GM13976 (cell line): ENCODE measurements around the gene OCA2.

Experiments
- DNase-seq: peaks from one replicate; pipeline ENCODE4 v3.0.0; 2012; ENCODE audit warnings: low spot score
- in situ Hi-C: fragments of 300-500 bp; cut with MboI; formaldehyde crosslinking; loops from one replicate; pipeline ENCODE4 v1.12.0; 2022; ENCODE audit warnings: low sequenced_read_pairs, mixed read lengths, inconsistent platforms; ENCODE audit not compliant: unreplicated experiment
- TF ChIP-seq, protein P1 (sequence below): IDR thresholded peaks from 2 replicates; pipeline ENCODE4 v1.5.1; 2012; ENCODE audit warnings: borderline replicate concordance, mild to moderate bottlenecking; ENCODE audit not compliant: insufficient read depth; ENCODE audit errors: extremely low read depth, missing control alignments, control extremely low read depth

OCA2 gene

DNA sequence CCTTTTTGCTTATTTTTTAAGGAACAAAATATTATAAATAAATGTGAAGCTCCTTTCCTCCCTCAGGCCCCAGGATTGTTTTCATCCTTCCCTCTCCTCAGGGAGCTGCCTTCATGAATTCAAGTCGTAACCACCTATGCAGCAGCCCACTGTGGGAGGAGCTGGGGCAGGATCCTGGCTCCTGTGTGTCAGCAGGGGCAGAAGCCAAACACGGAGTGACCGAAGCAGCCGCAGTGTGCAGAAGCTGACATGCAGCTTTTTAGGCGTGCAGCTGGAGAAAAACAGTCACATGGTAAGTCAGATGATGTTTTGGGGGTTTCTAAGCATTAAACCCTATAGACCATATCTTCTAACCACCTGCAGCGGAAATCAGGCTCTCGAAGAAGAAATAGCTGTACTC, 231.3 kb downstream of the OCA2 start:
- in situ Hi-C loops: no loop called here
- DNase-seq: no peak
- TF ChIP-seq, protein P1, sequence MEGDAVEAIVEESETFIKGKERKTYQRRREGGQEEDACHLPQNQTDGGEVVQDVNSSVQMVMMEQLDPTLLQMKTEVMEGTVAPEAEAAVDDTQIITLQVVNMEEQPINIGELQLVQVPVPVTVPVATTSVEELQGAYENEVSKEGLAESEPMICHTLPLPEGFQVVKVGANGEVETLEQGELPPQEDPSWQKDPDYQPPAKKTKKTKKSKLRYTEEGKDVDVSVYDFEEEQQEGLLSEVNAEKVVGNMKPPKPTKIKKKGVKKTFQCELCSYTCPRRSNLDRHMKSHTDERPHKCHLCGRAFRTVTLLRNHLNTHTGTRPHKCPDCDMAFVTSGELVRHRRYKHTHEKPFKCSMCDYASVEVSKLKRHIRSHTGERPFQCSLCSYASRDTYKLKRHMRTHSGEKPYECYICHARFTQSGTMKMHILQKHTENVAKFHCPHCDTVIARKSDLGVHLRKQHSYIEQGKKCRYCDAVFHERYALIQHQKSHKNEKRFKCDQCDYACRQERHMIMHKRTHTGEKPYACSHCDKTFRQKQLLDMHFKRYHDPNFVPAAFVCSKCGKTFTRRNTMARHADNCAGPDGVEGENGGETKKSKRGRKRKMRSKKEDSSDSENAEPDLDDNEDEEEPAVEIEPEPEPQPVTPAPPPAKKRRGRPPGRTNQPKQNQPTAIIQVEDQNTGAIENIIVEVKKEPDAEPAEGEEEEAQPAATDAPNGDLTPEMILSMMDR: no peak

DNA sequence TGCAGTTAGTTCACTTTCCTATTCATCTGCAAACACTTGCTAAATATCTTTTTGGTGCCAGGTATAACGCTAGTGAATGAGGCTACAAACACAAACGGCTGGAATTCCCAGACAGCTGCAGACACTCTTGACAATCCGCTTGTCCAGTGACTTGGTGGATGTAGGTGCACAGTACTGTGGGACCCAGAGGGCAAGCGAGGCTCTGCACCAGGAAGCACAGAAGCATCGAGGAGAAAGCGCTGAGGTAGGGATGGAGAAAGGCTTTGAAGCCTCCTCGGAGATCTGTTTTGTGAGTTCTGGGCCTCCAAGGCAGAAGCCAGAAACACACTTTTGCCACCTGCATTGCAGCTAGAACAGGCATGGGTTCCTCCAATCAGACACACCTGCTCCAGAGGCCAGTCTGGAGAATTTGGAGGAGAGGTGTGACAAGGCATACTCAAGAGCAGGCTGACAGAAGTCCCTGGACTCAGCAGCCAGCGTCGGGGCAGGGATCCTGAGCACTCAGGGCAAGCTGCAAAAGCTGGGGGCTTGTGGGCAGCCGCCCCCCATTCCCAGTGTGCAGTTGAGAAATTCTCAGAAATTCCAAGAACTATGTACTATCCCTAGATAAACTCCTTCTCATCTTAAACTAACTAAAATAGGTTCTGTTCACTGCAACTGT, 232.5 kb downstream of the OCA2 start:
- in situ Hi-C loops: no loop called here
- no peak for DNase-seq
- TF ChIP-seq, protein P1: no peak

DNA sequence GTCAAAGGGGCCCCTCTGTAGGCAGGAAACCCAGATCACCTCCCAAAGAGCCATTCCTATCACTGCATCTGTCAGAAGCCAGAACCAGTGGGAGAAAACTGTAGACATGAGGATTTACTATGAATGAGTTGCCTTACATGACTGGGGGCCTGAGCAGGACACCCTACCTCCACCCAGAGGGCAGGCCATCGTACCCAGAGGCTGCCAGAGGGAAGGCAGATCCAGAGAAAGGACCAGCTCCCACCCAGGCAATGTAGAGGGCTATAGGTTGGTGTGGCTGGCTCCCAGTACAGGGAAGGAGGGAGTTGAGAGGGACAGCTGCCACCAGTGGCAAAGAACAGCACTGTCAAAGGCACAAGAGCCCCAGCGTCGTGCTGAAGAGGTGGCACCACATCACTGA, 233.2 kb downstream of the OCA2 start:
- in situ Hi-C loops: no loop called here
- TF ChIP-seq, protein P1: no peak
- peak; percentile 10 for DNase-seq

DNA sequence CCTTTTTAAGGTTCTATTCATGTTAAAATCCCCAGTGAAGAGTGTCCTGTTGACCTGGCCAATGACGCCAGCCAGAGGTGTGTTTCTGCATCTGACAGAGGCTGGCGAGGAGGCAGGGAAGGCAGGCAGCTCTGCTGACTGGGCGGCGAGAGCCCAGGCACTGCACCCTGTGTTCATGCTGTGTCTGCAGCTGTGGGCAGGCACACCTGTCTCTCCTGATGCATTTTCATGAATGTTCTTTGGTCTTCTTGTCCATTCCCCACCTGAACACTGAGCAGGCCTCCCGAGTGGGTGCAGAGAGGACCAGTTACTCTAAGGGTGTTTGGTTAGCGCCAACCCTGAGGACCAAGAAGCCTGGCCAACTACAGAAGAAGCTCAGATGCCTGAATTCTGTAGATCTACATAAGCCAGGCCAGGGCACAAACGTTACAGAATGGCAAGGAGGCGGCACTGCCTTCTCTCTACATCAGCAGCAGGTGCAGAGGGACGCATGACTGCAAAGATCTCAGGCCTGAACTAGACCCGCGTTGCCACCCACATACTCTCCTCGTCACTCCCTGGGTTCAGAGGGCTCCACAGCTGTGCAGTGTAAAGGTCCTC, 233.7 kb downstream of the OCA2 start:
- in situ Hi-C loops: no loop called here
- TF ChIP-seq, protein P1: no peak
- no peak for DNase-seq

DNA sequence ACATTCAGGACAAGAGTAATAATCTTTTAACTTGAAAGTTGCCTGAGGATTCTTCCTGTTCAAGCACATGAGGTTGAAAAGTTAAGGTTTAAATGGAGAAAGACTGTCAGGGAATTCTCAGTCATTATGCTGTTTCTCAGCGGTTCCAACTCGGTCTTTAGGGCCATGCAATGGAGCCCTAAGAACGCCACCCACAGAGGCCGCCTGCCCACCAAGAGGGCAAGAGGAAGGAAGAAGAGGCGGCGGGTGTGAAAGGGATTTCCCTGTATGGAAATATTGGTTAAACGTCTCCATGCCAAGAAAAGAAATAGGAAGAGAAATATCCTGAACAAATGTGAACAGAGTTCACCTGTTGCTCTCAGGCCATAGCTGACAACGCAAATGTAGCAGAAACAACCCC, 234.4 kb downstream of the OCA2 start:
- TF ChIP-seq, protein P1: no peak
- no peak for DNase-seq
- in situ Hi-C loops: no loop called here

DNA sequence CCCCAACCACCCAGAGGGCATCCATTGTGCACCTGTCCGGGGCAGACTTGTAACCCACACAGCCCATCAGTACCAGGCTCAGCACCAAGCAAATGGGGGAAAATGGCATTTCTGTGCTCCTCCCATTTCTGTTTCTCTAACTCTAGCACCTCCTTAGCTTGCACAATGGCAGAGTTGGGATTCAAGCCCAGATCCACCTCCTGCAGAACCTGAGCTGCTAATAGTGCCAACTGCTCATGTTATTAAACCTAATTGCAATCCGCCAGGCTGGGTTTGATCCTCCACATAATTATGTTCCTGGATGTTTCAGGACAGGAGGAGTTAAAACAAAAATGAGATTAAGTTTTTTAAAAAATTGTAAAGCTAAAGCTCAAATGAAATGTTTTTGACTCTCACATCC, 235.0 kb downstream of the OCA2 start:
- in situ Hi-C loops: no loop called here
- TF ChIP-seq, protein P1: no peak
- DNase-seq: no peak
